Measurements from ENCODE around the gene CCND3. TPM values are rescaled to one million over a fixed set of nuclear protein-coding genes. Genes with fewer than 3 reads are reported as not detected.
"Not testable (repeated sequence)": the region's sequence is repeated elsewhere in the genome, so short reads cannot be mapped to it uniquely, and the experiment has no call there.

CCND3 gene
- total RNA-seq, 1 experiment from 2014 or later, result 39.9 TPM

DNA sequence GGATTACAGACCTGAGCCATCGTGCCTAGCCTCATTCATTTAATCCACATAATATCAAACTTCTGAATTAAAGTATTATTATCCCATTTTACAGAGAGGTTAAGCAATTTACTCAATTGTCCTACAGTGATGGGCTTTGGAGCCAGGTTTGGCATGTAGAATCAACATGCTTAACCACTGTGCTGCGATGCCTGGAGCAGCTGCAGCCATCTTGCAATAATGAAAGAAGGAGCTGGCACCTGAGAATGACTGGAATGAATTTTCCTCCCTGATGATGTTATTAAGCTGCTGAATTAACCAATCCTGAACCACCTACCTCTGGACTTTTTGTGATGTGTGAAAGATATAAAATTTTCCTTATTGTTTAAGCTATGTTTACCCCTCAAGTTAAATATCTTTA lies 13.1 kb upstream of the CCND3 start:
- TF ChIP-seq EZH2 (IDR thresholded peaks at IDR 0.05; ENCODE audit: borderline replicate concordance, low read depth, low read length, poor library complexity, severe bottlenecking), result no peak
- CTCF ChIA-PET, result no interaction called here
- no TSS peak for BruUV-seq (replicated peaks)

GRCh38 chr6:41947581-41948220 lies 6.1 kb upstream of the CCND3 start:
- intact Hi-C loops (cut with micrococcal nuclease; ENCODE audit: unreplicated experiment), result no loop called here
- Histone ChIP-seq H3K27ac (ENCODE audit: low read depth, low read length, poor library complexity, severe bottlenecking) (no peak overlapping the region), H3K36me3 (ENCODE audit: insufficient read depth, low read length, poor library complexity, severe bottlenecking) (no peaks in the 10 kb centered on the region), H3K4me1 (ENCODE audit: insufficient read depth, low read length, poor library complexity, severe bottlenecking) (no peaks in the 10 kb centered on the region), H3K9me3 (ENCODE audit: low read depth, low read length, poor library complexity, severe bottlenecking) (no peaks in the 10 kb centered on the region), H3K4me3 (ENCODE audit: low read depth, low read length, poor library complexity, severe bottlenecking) (no peak overlapping the region), H3K27me3 (replicated peaks; ENCODE audit: insufficient read depth, low read depth, low read length, poor library complexity) (no peaks in the 10 kb centered on the region)
- DNase-seq (ENCODE audit: low spot score), result no peak
- ChIA-PET POLR2A (ENCODE audit: low non-redundant PET) (no interaction called here), CTCF (no interaction called here)
- TF ChIP-seq CTCF (conservative IDR thresholded peaks at IDR 0.05; ENCODE audit: low read depth, low read length) (no peak), EZH2 (IDR thresholded peaks at IDR 0.05; ENCODE audit: borderline replicate concordance, low read depth, low read length, poor library complexity, severe bottlenecking) (no peak)
- no TSS peak for BruUV-seq (replicated peaks)

More for the DNA sequence above, 13.1 kb upstream of the CCND3 start:
- H3K27me3 ChIP-seq (replicated peaks; ENCODE audit: insufficient read depth, low read depth, low read length, poor library complexity), result no peaks in the 10 kb centered on the region
- H3K27ac ChIP-seq (ENCODE audit: low read depth, low read length, poor library complexity, severe bottlenecking), result no peak overlapping the region
- no peak overlapping the region for H3K4me3 ChIP-seq (ENCODE audit: low read depth, low read length, poor library complexity, severe bottlenecking)
- H3K4me1 ChIP-seq (ENCODE audit: insufficient read depth, low read length, poor library complexity, severe bottlenecking), result no peaks in the 10 kb centered on the region
- DNase-seq (ENCODE audit: low spot score), result no peak
- POLR2A ChIA-PET (ENCODE audit: low non-redundant PET), result no interaction called here
- intact Hi-C loops (cut with micrococcal nuclease; ENCODE audit: unreplicated experiment), result no loop called here
- no peaks in the 10 kb centered on the region for H3K36me3 ChIP-seq (ENCODE audit: insufficient read depth, low read length, poor library complexity, severe bottlenecking)
- no peaks in the 10 kb centered on the region for H3K9me3 ChIP-seq (ENCODE audit: low read depth, low read length, poor library complexity, severe bottlenecking)

DNA sequence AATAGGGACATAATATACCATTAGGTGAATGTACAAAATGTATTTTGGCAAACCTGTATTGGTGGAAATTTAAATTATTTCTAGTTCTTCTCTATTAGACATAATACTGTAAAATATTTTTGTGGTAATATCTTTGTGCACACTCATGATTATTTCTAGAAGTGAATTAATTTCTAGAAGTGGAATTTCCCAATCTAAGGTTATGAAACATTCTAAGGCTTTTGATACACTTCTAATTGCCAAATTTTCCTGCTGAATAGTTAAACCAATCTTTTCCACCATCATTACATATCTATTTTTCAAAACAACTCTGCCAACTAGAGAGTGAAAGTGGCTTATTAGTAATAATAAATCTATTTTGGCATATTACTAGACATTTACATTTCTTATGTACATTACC lies 1.8 kb upstream of the CCND3 start:
- H3K4me1 ChIP-seq (ENCODE audit: insufficient read depth, low read length, poor library complexity, severe bottlenecking), result peaks cover 21% of the 10 kb centered on the region
- H3K27ac ChIP-seq (ENCODE audit: low read depth, low read length, poor library complexity, severe bottlenecking), result no peak overlapping the region
- ChIA-PET CTCF (no interaction called here), POLR2A (ENCODE audit: low non-redundant PET) (no interaction called here)
- TF ChIP-seq CTCF (conservative IDR thresholded peaks at IDR 0.05; ENCODE audit: low read depth, low read length) (no peak), EZH2 (IDR thresholded peaks at IDR 0.05; ENCODE audit: borderline replicate concordance, low read depth, low read length, poor library complexity, severe bottlenecking) (no peak)
- no TSS peak for BruUV-seq (replicated peaks)
- H3K27me3 ChIP-seq (replicated peaks; ENCODE audit: insufficient read depth, low read depth, low read length, poor library complexity), result no peaks in the 10 kb centered on the region
- no peak for DNase-seq (ENCODE audit: low spot score)
- H3K36me3 ChIP-seq (ENCODE audit: insufficient read depth, low read length, poor library complexity, severe bottlenecking), result no peaks in the 10 kb centered on the region
- intact Hi-C loops (cut with micrococcal nuclease; ENCODE audit: unreplicated experiment), result loop anchor here (5.0 kb wide), 1 partner anchor 224 kb away; no protein-coding TSS in a partner anchor
- no peaks in the 10 kb centered on the region for H3K9me3 ChIP-seq (ENCODE audit: low read depth, low read length, poor library complexity, severe bottlenecking)
- no peak overlapping the region for H3K4me3 ChIP-seq (ENCODE audit: low read depth, low read length, poor library complexity, severe bottlenecking)

DNA sequence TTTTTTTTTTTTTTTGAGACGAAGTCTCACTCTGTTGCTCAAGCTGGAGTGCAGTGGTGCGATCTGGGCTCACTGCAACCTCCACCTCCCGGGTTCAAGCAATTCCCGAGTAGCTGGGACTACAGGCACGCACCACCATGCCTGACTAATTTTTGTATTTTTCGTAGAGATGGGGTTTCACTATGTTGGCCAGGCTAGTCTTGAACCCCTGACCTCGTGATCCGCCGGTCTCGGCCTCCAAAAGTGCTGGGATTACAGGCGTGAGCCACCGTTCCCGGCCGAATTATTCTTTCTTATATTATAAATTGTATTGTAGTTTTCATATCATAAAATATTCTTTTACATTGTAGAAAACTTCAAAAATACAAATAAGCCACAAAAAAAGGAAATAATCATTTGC lies 1.3 kb upstream of the CCND3 start:
- CTCF ChIA-PET, result interaction anchor here (1.0 kb wide), 1 partner anchor 22 kb away, joined by 3 read pairs; the partner anchor contains the start of genes BYSL and MED20
- H3K27me3 ChIP-seq (replicated peaks; ENCODE audit: insufficient read depth, low read depth, low read length, poor library complexity); BruUV-seq (replicated peaks); POLR2A ChIA-PET (ENCODE audit: low non-redundant PET); H3K36me3 ChIP-seq (ENCODE audit: insufficient read depth, low read length, poor library complexity, severe bottlenecking); H3K27ac ChIP-seq (ENCODE audit: low read depth, low read length, poor library complexity, severe bottlenecking); H3K9me3 ChIP-seq (ENCODE audit: low read depth, low read length, poor library complexity, severe bottlenecking); H3K4me3 ChIP-seq (ENCODE audit: low read depth, low read length, poor library complexity, severe bottlenecking); DNase-seq (ENCODE audit: low spot score): not testable (repeated sequence)
- intact Hi-C loops (cut with micrococcal nuclease; ENCODE audit: unreplicated experiment), result loop anchor here (5.0 kb wide), 1 partner anchor 224 kb away; no protein-coding TSS in a partner anchor
- peaks cover 26% of the 10 kb centered on the region for H3K4me1 ChIP-seq (ENCODE audit: insufficient read depth, low read length, poor library complexity, severe bottlenecking)

Measured in A673 (cell line).